ENCODE data around the gene CHAD.
"Not testable (repeated sequence)": the region's sequence is repeated elsewhere in the genome, so short reads cannot be mapped to it uniquely, and the experiment has no call there.

CHAD gene

DNA sequence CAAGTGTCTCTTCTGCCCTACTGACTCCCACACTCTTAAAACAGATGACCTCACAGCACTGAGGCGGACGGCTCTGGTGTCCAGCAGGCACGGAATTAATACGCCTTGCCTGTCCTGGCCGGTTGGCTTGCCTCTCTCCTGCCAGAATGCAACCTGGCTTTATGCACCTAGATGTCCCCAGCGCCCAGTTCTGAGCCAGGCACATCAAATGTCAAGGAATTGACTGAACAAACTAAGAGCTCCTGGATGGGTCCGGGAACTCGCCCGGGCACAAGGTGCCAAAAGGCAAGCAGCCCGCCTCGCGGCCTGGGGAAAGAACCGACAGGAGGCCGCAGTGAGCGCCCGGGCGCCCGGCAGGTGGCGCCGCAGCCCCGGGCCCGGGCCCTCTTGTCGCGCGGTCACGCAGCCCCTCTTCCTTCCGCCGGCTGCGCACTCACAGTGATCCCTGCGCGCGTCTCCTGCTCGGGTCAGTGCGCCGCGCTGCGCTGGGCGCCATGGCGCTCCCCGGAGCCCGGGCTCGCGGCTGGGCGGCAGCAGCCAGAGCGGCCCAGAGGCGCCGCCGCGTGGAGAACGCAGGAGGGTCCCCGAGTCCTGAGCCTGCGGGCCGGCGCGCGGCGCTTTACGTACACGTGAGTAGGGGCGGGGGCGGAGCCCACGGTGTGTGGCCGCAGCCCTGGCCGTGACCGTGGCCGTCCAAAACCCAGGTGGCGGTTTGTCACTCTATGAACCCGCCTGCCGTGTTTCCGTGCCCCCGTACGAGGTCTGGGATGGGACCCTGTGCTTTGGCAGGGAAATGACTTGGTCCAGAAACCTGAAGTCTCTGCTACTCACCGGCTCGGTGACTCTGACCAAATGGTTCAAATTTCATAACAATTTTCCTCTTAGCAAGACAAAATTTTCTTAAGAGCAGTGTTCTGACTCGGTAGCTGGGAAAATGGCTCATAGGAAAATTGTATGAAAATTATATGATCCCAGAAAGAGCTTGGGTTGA, 10.0 kb upstream of the CHAD start, which contains the start of gene RSAD1:
TSS of gene RSAD1 (plus strand) at position 470 of the 991 bp plus-strand sequence. CDS start at position 495, 25 bp downstream.
- H3K4me3 ChIP-seq (ENCODE audit: low read depth, low read length), result peak within 1 kb of the TSS; percentile 71
- TF ChIP-seq, protein P1, sequence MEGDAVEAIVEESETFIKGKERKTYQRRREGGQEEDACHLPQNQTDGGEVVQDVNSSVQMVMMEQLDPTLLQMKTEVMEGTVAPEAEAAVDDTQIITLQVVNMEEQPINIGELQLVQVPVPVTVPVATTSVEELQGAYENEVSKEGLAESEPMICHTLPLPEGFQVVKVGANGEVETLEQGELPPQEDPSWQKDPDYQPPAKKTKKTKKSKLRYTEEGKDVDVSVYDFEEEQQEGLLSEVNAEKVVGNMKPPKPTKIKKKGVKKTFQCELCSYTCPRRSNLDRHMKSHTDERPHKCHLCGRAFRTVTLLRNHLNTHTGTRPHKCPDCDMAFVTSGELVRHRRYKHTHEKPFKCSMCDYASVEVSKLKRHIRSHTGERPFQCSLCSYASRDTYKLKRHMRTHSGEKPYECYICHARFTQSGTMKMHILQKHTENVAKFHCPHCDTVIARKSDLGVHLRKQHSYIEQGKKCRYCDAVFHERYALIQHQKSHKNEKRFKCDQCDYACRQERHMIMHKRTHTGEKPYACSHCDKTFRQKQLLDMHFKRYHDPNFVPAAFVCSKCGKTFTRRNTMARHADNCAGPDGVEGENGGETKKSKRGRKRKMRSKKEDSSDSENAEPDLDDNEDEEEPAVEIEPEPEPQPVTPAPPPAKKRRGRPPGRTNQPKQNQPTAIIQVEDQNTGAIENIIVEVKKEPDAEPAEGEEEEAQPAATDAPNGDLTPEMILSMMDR (IDR thresholded peaks at IDR 0.05; ENCODE audit: borderline replicate concordance, insufficient read depth, low read depth, low read length), result peak; percentile 95

DNA sequence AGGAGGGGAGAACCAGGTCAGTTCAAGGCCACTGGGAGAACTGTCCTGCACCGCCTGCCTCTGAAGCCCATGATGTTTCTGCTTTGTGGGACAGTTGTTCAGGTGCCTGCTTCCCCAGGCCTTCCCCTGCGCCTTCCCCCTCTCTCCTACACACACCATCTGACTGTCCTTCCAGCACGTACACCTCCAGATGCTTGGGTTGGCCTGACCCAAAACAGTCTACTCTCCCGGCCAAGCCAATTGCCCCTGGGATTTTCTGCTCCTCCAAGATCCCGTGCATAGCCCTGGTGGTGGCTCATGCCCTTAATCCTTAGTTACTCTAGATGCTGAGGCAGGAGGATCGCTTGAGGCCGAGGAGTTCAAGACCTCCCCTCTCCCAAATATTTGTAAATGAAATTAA, 9.3 kb upstream of the CHAD start:
- TF ChIP-seq, protein P1 (IDR thresholded peaks at IDR 0.05; ENCODE audit: borderline replicate concordance, insufficient read depth, low read depth, low read length), result no peak
- no peak overlapping the region for H3K4me3 ChIP-seq (ENCODE audit: low read depth, low read length)

DNA sequence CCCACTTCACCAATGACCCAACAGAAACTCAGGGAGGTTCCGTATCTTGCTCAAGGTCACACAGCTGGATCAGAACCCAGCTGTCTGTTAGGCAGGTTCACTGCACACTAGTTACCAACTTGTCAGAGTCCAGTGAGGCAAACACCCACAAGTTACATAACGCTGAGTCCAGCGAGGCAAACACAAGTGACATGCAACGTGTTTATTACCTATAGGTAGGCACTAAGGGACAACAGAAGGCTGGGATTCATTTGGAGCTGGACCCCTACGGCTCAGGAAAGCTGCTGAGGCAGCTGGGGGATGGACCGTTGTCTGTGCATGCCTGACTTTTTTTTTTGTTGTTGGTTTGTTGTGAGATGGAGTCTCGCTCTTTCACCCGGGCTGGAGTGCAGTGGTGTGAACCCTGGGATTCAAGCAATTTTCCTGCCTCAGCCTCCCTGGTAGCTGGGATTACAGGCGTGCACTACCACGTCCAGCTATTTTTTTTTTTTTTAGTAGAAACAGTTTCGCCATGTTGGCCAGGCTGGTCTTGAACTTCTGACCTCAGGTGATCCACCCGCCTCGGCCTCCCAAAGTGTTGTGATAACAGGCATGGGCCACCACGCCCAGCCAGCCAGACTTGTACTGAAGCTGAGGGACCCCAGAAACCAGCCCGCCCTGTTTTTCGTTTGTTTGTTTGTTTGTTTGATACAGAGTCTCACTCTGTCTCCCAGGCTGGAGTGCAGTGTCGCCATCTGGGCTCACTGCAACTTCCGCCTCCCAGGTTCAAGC, 8.1 kb upstream of the CHAD start:
- TF ChIP-seq, protein P1 (IDR thresholded peaks at IDR 0.05; ENCODE audit: borderline replicate concordance, insufficient read depth, low read depth, low read length), result no peak
- H3K4me3 ChIP-seq (ENCODE audit: low read depth, low read length), result no peak overlapping the region

DNA sequence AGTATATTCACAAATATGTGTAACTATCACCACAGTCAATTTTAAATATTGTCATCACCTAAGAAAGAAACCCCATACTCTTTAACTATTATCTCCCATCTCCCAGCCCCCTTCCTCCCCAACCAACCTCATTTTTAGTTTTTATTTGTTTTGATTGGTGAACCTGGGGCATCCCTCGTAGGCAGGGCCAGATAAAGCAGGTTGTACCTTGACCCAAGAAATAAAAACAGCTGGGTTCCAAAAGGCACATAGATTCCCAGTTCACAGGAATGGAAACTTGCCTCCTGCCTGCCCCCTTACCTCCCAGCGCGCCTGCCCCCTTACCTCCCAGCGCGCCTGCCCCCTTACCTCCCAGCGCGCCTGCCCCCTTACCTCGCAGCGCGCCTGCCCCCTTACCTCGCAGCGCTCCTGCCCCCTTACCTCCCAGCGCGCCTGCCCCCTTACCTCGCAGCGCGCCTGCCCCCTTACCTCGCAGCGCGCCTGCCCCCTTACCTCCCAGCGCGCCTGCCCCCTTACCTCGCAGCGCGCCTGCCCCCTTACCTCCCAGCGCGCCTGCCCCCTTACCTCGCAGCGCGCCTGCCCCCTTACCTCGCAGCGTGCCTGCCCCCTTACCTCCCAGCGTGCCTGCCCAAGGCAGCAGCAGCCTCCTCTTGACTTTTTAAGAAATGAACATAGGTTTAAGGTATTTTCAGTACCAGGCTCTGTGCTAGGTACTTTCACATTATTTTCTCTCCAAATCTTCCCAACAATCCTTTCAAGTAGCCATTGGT, 7.3 kb upstream of the CHAD start:
- H3K4me3 ChIP-seq (ENCODE audit: low read depth, low read length), result not testable (repeated sequence)

DNA sequence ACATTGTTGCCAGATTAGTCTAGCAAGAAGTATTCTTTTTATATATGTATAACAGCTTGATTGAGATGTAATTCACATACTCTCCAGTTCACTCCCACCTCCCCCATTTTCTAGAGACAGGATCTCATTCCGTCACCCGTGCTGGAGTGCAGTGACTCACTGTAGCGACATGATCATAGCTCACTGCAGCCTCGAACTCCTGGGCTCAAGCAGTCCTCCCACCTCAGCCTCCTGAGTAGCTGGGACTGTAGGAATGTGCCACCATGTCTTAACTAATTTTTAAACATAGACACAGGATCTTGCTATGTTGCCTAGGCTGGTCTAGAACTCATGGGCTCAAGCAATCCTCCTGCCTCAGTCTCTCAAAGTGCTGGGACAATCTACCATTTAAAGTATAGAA, 6.7 kb upstream of the CHAD start:
- TF ChIP-seq, protein P1 (IDR thresholded peaks at IDR 0.05; ENCODE audit: borderline replicate concordance, insufficient read depth, low read depth, low read length), result no peak
- H3K4me3 ChIP-seq (ENCODE audit: low read depth, low read length), result no peak overlapping the region

DNA sequence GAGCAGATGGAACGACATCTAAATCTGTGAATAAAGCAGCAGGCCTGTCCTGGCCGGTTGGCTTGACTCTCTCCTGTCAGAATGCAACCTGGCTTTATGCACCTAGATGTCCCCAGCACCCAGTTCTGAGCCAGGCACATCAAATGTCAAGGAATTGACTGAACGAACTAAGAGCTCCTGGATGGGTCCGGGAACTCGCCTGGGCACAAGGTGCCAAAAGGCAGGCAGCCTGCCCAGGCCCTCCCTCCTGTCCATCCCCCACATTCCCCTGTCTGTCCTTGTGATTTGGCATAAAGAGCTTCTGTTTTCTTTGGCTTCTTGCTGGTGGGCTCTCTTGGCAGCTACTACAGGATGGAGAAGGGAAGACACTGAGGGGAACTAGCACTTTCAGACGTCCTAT, 5.8 kb upstream of the CHAD start:
- H3K4me3 ChIP-seq (ENCODE audit: low read depth, low read length), result no peak overlapping the region
- TF ChIP-seq, protein P1 (IDR thresholded peaks at IDR 0.05; ENCODE audit: borderline replicate concordance, insufficient read depth, low read depth, low read length), result no peak

DNA sequence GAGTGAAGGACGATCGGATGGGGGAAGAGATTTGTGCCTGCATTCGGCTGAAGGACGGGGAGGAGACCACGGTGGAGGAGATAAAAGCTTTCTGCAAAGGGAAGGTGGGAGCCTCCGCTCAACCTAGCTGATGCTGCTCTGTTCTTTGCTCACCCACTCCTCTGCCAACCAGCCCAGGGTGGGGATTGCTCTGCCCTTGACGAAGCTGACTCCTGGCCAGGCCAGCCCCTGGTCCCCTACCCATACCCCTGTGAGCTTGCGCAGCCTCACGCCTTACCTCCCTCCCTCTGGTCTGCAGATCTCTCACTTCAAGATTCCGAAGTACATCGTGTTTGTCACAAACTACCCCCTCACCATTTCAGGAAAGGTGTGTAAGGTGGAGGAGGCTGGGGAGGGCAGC, 5.2 kb upstream of the CHAD start:
- TF ChIP-seq, protein P1 (IDR thresholded peaks at IDR 0.05; ENCODE audit: borderline replicate concordance, insufficient read depth, low read depth, low read length), result no peak
- no peak overlapping the region for H3K4me3 ChIP-seq (ENCODE audit: low read depth, low read length)

DNA sequence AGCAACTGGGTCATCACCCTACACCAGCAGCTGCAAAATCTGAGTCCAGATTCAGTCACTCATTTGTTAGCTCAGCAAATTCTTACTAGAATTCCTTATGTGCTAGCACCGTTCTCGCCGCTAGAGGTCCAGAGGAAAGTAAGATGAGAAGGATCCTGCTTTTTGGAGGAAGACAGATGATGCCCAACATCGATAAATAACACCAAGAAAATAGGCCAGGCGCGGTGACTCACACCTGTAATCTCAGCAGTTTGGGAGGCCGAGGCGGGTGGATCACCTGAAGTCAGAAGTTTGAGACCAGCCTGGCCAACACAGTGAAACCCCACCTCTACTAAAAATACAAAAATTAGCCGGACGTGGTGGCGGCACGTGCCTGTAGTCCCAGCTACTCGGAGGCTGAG, 4.1 kb upstream of the CHAD start:
- H3K4me3 ChIP-seq (ENCODE audit: low read depth, low read length), result not testable (repeated sequence)
